Activated naive CD4-positive, alpha-beta T cell treated with anti-CD3 and anti-CD28 coated beads for 36 hours (primary cell): ENCODE results near the gene CPAMD8. TPM values are rescaled to one million over a fixed set of nuclear protein-coding genes. Genes with fewer than 3 reads are reported as not detected.
"Not testable (repeated sequence)": the region's sequence is repeated elsewhere in the genome, so short reads cannot be mapped to it uniquely, and the experiment has no call there.

Experiments
- CTCF ChIA-PET: fragments of 350-600 bp; sonication (Branson Sonifier 250); formaldehyde crosslinking; loops from one replicate; lab custom pipeline; 2021; ENCODE audit warnings: antibody characterized with exemption; lab: Charles Lee
- DNase-seq: peaks from one replicate; pipeline ENCODE4 v3.0.0-alpha.2; 2020
- H3K27ac Mint-ChIP-seq: one replicate; pipeline ENCODE4 v1.8.0; 2021; ENCODE audit warnings: mild to moderate bottlenecking, mixed read lengths
- H3K27me3 Mint-ChIP-seq: one replicate; pipeline ENCODE4 v1.8.0; 2021; ENCODE audit warnings: low read depth, mixed read lengths
- H3K36me3 Mint-ChIP-seq: one replicate; pipeline ENCODE4 v1.8.0; 2021; ENCODE audit warnings: low read depth, mixed read lengths
- H3K4me1 Mint-ChIP-seq: one replicate; pipeline ENCODE4 v1.8.0; 2021; ENCODE audit warnings: low read depth, mixed read lengths
- H3K4me3 Mint-ChIP-seq: one replicate; pipeline ENCODE4 v1.8.0; 2021; ENCODE audit warnings: mild to moderate bottlenecking, moderate library complexity, mixed read lengths
- H3K9me3 Mint-ChIP-seq: one replicate; pipeline ENCODE4 v1.8.0; 2021; ENCODE audit warnings: mixed read lengths
- intact Hi-C: fragments of 100-400 bp; cut with micrococcal nuclease; formaldehyde crosslinking; loops from one replicate; pipeline ENCODE4 v1.15.1; 2023
- total RNA-seq, 2 experiments: library from RNA; stranded (reverse); gene quantifications; one replicate each; pipeline ENCODE4 v1.2.3, GENCODE V29; 2021

Gene CPAMD8
- total RNA-seq, 2 experiments from 2014 or later = 0.41 to 0.44 TPM

DNA sequence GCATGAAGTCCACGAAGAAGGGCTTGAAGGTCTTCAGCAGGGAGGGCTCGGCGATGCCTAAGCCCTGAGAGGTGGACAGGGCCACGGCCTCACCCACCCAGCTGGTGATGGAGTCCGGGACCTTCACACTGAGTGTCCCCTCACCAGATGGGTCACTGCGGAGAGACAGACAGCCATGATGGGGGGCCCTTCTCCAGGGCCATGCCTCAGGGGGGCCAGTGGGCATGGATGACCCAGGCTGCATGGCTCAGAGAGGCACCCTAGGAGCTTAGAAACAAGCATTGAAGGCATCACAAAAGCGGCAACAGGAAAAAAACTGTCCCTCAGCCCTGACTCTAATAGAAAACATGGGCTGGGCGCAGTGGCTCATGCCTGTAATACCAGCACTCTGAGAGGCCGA lies 74.6 kb downstream of the CPAMD8 start:
- no peak for DNase-seq
- intact Hi-C loops = no loop called here
- Mint-ChIP-seq H3K9me3 (no peaks in the 10 kb centered on the region), H3K4me1 (no peaks in the 10 kb centered on the region), H3K36me3 (no peaks in the 10 kb centered on the region), H3K4me3 (no peak overlapping the region), H3K27ac (no peak overlapping the region), H3K27me3 (no peaks in the 10 kb centered on the region)
- CTCF ChIA-PET = no interaction called here

DNA sequence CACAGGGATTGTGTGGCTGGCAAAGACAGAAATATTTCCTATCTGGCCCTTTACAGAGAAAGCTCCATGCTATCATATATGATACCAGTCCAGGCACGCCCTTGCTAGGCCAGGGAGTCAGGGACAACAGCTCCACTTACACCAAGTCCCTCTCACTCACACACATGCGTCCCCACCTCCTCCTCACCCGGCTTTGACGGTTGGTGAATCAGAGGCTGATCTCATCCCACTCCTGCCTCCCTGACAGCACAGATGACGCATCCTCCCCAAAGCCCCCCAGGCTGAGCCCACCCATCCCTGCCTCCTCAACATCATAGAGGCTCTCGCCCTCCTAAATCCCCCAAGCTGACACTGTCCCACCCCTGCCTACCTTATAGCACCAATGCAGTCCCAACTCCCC lies 75.1 kb downstream of the CPAMD8 start:
- H3K9me3 Mint-ChIP-seq = no peaks in the 10 kb centered on the region
- H3K4me1 Mint-ChIP-seq = no peaks in the 10 kb centered on the region
- no peak overlapping the region for H3K27ac Mint-ChIP-seq
- H3K27me3 Mint-ChIP-seq = no peaks in the 10 kb centered on the region
- H3K36me3 Mint-ChIP-seq = no peaks in the 10 kb centered on the region
- no peak for DNase-seq
- CTCF ChIA-PET = no interaction called here
- intact Hi-C loops = no loop called here
- H3K4me3 Mint-ChIP-seq = no peak overlapping the region

DNA sequence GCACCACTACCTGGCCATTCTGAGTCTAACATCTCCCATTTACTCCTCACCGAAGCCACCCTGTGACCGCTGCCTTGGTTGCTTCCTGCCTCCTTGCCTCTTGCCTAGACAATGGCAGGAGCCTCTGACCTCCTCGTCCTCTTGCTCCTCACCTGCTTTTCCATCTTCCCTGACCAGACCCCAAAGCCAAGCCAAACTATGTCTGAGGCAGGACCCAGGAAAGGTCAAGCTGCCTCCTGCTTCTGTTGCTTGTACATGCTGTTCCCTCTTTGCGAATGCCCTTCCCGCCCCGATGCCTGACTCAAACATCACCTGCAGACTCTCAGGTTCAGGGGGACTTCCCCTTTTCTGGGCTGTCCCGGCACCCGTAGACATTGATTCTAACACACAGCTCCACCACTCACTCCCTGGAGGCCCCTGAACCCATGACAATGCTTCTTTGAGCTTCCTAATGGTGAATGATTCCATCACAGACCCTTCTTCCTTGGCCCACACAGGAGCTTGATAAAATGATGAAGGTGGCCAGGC lies 77.0 kb downstream of the CPAMD8 start:
- H3K36me3 Mint-ChIP-seq = no peaks in the 10 kb centered on the region
- no peak overlapping the region for H3K27ac Mint-ChIP-seq
- intact Hi-C loops = no loop called here
- H3K4me3 Mint-ChIP-seq = no peak overlapping the region
- no peak for DNase-seq
- H3K27me3 Mint-ChIP-seq = no peaks in the 10 kb centered on the region
- no peaks in the 10 kb centered on the region for H3K4me1 Mint-ChIP-seq
- H3K9me3 Mint-ChIP-seq = peaks cover 3% of the 10 kb centered on the region
- CTCF ChIA-PET = no interaction called here

DNA sequence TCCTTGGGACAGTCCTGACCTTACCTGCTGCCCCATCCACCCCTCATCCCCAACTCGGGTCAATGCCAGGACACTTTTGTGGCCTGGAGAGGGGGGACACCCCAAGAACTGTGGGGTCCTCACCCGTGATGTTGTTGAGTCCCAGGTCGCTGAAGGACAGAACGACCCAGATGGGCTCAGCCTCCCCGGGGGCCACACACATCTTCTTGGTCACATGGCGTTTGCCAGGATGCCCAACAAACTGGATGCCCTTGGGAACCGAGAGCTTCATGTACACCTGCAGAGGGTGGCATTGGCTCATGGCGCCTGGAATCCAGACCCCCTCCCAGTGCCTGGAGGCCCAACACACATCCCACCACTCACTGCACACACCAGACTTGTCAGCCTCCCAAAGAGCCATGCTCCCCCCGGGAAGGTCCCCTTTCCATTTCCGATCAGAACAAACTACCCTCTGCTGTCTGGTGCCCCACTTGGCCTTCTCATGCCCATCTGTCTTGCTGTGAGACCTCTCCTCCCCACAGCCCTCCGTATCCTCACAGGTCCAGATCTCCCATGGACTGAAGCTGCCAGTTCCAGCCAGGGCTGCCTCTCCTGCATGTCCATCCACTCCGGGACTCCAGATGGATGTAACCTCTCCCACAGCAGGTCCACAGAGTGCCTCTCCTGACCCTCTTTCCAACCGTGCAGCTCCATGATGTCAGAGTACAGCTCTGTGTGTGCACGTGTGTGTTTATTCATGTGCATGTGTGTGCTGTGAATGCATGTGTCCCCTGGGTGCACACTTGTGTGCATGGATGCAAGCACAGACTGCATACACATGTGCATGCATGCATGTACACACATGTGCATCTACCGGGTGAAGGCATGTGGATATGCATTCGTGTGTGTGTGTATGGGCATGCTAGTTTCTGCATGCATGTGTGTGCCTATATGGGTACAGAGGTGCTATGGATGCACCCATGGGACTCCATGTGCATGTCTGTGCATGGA lies 79.4 kb downstream of the CPAMD8 start:
- intact Hi-C loops = no loop called here
- Mint-ChIP-seq H3K4me3 (no peak overlapping the region), H3K9me3 (peaks cover 3% of the 10 kb centered on the region), H3K27me3 (no peaks in the 10 kb centered on the region), H3K36me3 (no peaks in the 10 kb centered on the region), H3K27ac (no peak overlapping the region), H3K4me1 (no peaks in the 10 kb centered on the region)
- CTCF ChIA-PET = no interaction called here
- DNase-seq = no peak

DNA sequence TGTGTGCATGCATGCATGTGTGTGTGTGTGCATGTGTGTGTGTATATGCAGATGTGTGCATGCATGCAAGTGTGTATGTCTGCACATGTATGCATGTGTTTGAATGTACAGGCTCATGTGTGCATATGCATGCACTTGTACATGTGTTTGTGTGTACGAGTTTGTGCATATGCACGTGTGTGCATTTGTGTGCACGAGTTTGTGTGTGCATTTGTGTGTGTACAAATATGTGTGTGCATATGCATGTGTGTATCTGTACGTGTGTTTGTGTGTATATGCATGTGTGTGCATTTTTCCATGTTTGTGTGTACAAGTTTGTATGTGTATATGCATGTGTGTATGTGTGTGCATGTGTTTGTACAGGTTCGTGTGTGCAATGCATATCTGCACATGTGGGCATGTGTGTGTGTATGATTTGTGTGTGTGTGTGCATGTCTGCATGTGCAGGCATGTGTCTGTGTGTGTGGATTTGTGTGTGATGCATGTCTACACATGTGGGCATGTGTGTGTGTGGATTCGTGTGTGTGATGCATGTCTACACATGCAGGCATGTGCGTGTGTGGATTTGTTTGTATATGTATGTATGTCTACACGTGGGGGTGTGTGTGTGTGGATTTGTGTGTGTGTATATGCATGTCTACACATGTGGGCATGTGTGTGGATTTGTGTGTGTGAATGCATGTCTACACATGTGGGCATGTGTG lies 80.7 kb downstream of the CPAMD8 start:
- Mint-ChIP-seq H3K27me3 (no peaks in the 10 kb centered on the region), H3K27ac (no peak overlapping the region), H3K4me3 (no peak overlapping the region), H3K4me1 (no peaks in the 10 kb centered on the region), H3K9me3 (peaks cover 3% of the 10 kb centered on the region), H3K36me3 (no peaks in the 10 kb centered on the region)
- intact Hi-C loops = no loop called here
- CTCF ChIA-PET = no interaction called here
- no peak for DNase-seq

DNA sequence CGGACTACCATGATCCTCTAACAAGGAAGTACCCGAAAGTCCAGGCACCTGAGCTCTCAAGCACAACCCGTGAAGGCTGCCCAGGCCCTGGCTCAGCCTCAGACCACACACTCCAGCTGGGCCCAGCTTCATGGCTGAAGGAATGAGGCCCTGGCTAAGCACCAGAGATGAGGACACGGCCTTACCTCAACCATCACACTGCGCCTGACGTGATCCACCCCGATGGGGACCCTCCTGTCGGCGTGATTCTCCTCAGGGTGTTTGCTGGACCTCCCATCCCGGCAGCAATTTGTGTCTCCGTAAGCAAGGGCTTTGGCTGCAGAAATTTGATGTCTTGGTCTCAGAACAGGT lies 81.3 kb downstream of the CPAMD8 start:
- Mint-ChIP-seq H3K27ac (no peak overlapping the region), H3K27me3 (no peaks in the 10 kb centered on the region), H3K9me3 (peaks cover 3% of the 10 kb centered on the region), H3K36me3 (no peaks in the 10 kb centered on the region), H3K4me3 (no peak overlapping the region), H3K4me1 (no peaks in the 10 kb centered on the region)
- no peak for DNase-seq
- intact Hi-C loops = no loop called here
- CTCF ChIA-PET = no interaction called here

DNA sequence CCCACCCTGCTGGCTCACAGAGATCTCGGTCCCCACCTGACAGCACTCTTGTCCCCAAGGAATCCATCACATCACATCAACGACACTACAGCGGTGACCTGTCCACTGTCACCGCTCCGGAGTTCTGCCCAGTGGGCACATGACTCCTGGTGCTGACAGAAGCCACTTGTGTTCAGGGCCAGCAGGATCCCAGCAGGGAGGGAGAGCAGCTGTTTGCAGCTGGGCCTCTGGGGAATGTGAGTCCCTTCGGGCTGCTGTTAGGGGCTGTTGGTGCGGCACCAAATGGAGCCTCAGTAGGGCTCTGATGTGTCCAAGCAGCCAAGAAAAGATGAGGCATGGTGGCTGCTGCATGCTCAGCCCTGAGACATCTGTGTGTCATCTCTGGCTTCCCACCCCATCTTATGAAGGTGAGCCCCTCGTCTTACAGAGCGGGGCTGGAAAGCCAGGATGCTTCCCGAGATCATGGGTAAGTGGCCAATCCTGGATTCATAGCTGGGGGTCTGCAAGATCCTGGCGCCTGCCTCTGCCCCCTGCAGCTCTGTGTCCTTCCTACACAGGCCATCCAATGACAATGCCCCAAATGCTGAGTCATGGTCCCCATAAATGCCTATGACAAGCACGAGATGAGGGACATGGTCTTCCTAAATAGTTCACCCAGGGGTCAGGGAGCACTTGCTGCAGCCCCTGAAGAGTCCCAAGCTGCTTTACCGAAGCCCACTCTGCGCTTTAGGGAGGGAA lies 81.8 kb downstream of the CPAMD8 start:
- CTCF ChIA-PET = no interaction called here
- Mint-ChIP-seq H3K4me1 (no peaks in the 10 kb centered on the region), H3K4me3 (no peak overlapping the region), H3K9me3 (peaks cover 3% of the 10 kb centered on the region), H3K36me3 (no peaks in the 10 kb centered on the region), H3K27me3 (no peaks in the 10 kb centered on the region), H3K27ac (no peak overlapping the region)
- intact Hi-C loops = no loop called here
- DNase-seq = no peak

DNA sequence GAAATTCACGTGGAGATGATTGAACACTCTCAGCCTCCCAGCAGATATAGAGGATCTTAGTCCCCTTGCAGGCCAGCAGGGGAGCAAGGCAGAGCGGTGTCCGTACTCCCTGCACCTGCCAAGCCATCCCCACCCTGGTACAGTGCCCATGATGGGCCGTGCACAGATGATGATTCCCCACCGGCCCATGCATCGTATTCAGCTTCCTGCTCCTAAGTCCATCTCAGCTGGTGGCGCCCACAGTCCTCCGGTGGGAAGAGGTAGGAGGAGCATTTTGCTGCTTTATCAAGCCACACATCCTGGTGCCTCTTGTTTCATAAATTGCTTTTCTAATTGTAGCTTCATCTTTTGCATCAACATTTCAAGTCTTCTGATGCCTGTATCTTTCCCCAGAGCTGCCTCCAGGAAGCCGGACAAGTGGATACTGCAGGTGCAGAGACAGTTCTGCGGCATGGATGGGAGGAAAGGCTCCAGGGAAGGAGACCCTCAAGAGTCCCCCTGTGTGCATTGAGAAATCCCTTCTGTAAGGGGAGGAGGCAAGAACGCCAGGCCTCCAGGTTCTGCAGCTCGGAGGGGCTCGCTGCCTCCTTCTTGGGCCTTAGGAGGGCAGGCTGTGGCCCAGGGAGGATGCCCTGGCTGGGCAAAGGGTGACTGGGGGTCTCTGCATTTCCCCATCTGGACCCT lies 82.5 kb downstream of the CPAMD8 start:
- Mint-ChIP-seq H3K27ac (no peak overlapping the region), H3K4me1 (no peaks in the 10 kb centered on the region), H3K4me3 (no peak overlapping the region), H3K27me3 (no peaks in the 10 kb centered on the region), H3K9me3 (peaks cover 3% of the 10 kb centered on the region), H3K36me3 (no peaks in the 10 kb centered on the region)
- CTCF ChIA-PET = no interaction called here
- DNase-seq = no peak
- intact Hi-C loops = no loop called here

DNA sequence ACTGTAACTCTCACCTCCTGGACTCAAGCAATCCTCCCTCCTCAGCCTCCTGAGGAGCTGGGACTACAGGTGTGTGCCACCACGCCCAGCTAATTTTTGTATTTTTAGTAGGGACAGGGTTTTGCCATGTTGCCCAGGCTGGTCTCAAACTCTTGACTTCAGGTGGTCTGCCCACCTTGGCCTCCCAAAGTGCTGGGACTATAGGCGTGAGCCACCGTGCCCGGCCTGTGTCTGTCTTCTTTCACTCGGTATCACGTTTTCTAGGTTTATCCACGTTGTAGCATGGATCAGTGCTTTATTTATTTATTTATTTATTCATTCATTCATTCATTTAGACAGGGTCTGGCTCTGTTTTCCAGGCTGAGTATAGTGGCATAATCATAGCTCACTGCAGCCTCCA lies 83.5 kb downstream of the CPAMD8 start:
- H3K4me3 Mint-ChIP-seq, intact Hi-C loops, H3K27ac Mint-ChIP-seq, H3K36me3 Mint-ChIP-seq, H3K4me1 Mint-ChIP-seq, CTCF ChIA-PET, H3K9me3 Mint-ChIP-seq, DNase-seq, H3K27me3 Mint-ChIP-seq: not testable (repeated sequence)

DNA sequence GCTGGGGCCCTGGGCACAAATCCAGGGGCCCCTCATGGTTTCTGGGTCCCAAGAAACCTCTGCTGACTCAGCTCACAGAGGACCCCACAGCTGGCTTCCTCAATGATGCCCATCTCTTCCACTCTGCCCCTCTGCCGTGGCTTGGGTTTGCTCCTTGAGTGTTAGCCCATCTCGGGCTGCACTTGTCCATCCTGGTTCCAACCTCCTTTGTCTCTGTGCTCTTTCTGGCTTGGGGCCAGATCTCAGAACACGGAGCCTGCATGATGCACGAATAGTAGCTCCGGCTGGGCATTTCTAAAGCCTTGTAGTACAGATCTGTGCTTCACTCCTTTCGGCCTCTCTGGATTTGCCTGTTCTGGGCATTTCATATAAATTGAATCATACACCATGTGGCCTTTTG lies 84.0 kb downstream of the CPAMD8 start:
- H3K27ac Mint-ChIP-seq = no peak overlapping the region
- no peaks in the 10 kb centered on the region for H3K36me3 Mint-ChIP-seq
- CTCF ChIA-PET = no interaction called here
- no peaks in the 10 kb centered on the region for H3K4me1 Mint-ChIP-seq
- DNase-seq = no peak
- no peaks in the 10 kb centered on the region for H3K27me3 Mint-ChIP-seq
- H3K9me3 Mint-ChIP-seq = peaks cover 3% of the 10 kb centered on the region
- intact Hi-C loops = no loop called here
- H3K4me3 Mint-ChIP-seq = no peak overlapping the region

DNA sequence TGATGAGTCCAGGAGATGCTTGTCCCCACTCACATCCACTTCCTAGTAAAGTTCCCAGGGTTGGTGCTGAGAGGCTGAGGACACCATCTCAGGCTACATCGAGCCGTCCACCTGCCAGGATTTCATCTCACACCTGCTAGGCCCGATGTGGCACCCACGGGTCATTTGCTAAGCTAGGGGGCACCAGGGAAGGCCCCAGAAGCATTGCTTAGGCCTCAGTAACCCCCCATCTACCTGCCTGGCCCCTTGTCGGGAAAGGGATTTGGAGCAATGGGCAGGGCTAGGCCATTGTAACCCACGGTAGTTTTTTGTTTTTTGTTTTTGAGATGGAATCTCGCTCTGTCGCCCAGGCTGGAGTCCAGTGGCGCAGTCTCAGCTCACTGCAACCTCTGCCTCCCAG lies 86.0 kb downstream of the CPAMD8 start:
- DNase-seq = no peak
- no peaks in the 10 kb centered on the region for H3K9me3 Mint-ChIP-seq
- no peaks in the 10 kb centered on the region for H3K36me3 Mint-ChIP-seq
- H3K27me3 Mint-ChIP-seq = no peaks in the 10 kb centered on the region
- intact Hi-C loops = no loop called here
- CTCF ChIA-PET = no interaction called here
- no peak overlapping the region for H3K4me3 Mint-ChIP-seq
- H3K4me1 Mint-ChIP-seq = no peaks in the 10 kb centered on the region
- no peak overlapping the region for H3K27ac Mint-ChIP-seq

DNA sequence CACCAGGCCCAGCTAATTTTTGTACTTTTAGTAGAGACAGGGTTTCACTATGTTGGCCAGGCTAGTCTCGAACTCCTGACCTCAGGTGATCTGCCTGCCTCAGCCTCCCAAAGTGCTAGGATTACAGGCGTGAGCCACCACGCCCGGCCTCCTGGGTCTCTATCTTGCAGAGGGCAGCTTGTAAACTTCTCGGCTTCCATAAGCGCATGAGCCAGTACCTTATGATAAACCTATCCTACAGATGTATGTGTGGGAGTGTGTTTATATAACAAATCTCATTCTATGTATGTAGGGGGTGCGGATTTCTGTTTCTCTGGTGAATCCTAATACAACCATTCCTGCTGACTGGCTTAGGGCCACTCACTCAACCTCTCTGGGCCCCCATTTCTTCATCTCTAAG lies 86.5 kb downstream of the CPAMD8 start:
- H3K27me3 Mint-ChIP-seq, H3K9me3 Mint-ChIP-seq, intact Hi-C loops, H3K4me3 Mint-ChIP-seq, DNase-seq, H3K27ac Mint-ChIP-seq, H3K4me1 Mint-ChIP-seq, CTCF ChIA-PET, H3K36me3 Mint-ChIP-seq: not testable (repeated sequence)
